HCT116 (cell line): ENCODE data around the gene LAMC2. TPM values are rescaled to one million over a fixed set of nuclear protein-coding genes. Genes with fewer than 3 reads are reported as not detected.

ENCODE experiments used
- ATAC-seq: fragments of 200-7000 bp; cut with Tn5 transposase; 2 replicates; pipeline ENCODE4 v1.9.1; 2020; ENCODE audit warnings: mild to moderate bottlenecking, moderate library complexity
- BruUV-seq: library from RNA; stranded (reverse); fragments of 400-500 nt; replicated peaks from 2 replicates; lab custom pipeline; 2021; lab: Mats Ljungman, UMichigan
- CTCF ChIA-PET: fragments of 300-600 bp; sonication (Branson Sonifier 250); formaldehyde crosslinking; loops from one replicate; lab custom pipeline; 2021; ENCODE audit warnings: antibody characterized with exemption; lab: Charles Lee
- POLR2A ChIA-PET: fragments of 300-600, 350-600 bp; sonication (Branson Sonifier 250); formaldehyde crosslinking; loops from one replicate; lab custom pipeline; 2021; ENCODE audit warnings: antibody characterized with exemption; lab: Charles Lee
- RAD21 ChIA-PET, 2 experiments: fragments of 300-600 bp; sonication (Branson Sonifier 250); formaldehyde crosslinking; loops; one replicate each; lab custom pipeline; 2023; ENCODE audit warnings: low total read pairs in 2 of 2; ENCODE audit not compliant: uncharacterized antibody in 2 of 2, unreplicated experiment in 2 of 2, low non-redundant PET in 1 of 2; lab: Charles Lee
- DNase-seq: peaks from one replicate; pipeline ENCODE4 v3.0.0-alpha.2; 2010; ENCODE audit warnings: low read depth, low spot score
- H2AFZ ChIP-seq: fragments of 200-600 bp; shearing (Covaris generic), sonication (generic); 2 replicates; pipeline ENCODE4 v1.6.1; 2017; ENCODE audit warnings: low read depth, mixed run types, mixed read lengths, antibody characterized with exemption, low read length; ENCODE audit not compliant: poor library complexity, severe bottlenecking
- H3K27ac ChIP-seq: 2 replicates; pipeline ENCODE4 v1.5.1; 2012; ENCODE audit warnings: low read depth, low read length
- H3K27me3 ChIP-seq: fragments of 200-600 bp; sonication (generic); 2 replicates; pipeline ENCODE4 v1.6.1; 2016; ENCODE audit warnings: mixed run types, low read length, mixed read lengths; ENCODE audit not compliant: insufficient read depth
- H3K36me3 ChIP-seq, 2 experiments: fragments of 200-500 bp in 1 of 2; fragments of 200-600 bp in 1 of 2; sonication (Bioruptor generic) in 1 of 2; sonication (generic) in 1 of 2; 2 replicates each; pipeline versions ENCODE4 v1.5.1 to v1.6.1; 2014 to 2016; ENCODE audit warnings: low read length in 2 of 2, inconsistent platforms in 1 of 2, mixed read lengths in 1 of 2, mixed run types in 1 of 2; ENCODE audit not compliant: insufficient read depth in 2 of 2, control insufficient read depth in 1 of 2
- H3K4me1 ChIP-seq, 2 experiments: fragments of 200-600 bp in 1 of 2; sonication (generic) in 1 of 2; 2 replicates each; pipeline versions ENCODE4 v1.5.1 to v1.6.1; 2012 to 2017; ENCODE audit warnings: low read length in 2 of 2, inconsistent platforms in 1 of 2, mild to moderate bottlenecking in 1 of 2, mixed read lengths in 1 of 2, mixed run types in 1 of 2, moderate library complexity in 1 of 2; ENCODE audit not compliant: insufficient read depth in 2 of 2, control insufficient read depth in 1 of 2
- H3K4me2 ChIP-seq: fragments of 200-600 bp; sonication (generic); 2 replicates; pipeline ENCODE4 v1.6.1; 2017; ENCODE audit warnings: mixed run types, low read length, mixed read lengths
- H3K4me3 ChIP-seq, 2 experiments: fragments of 200-600 bp in 1 of 2; sonication (generic) in 1 of 2; replicated peaks in 1 of 2; 2 replicates each; pipeline ENCODE4 v1.5.1; 2011 to 2016; ENCODE audit warnings: low read length in 2 of 2, control low read depth in 1 of 2, low read depth in 1 of 2, mild to moderate bottlenecking in 1 of 2, mixed read lengths in 1 of 2, mixed run types in 1 of 2
- H3K79me2 ChIP-seq: fragments of 200-600 bp; sonication (generic); 2 replicates; pipeline ENCODE4 v1.6.1; 2017; ENCODE audit warnings: mild to moderate bottlenecking, mixed run types, low read length, moderate library complexity, mixed read lengths; ENCODE audit not compliant: insufficient read depth
- H3K9ac ChIP-seq: fragments of 200-600 bp; sonication (generic); 2 replicates; pipeline ENCODE4 v1.6.1; 2016; ENCODE audit warnings: low read length, mixed read lengths
- H3K9me2 ChIP-seq: fragments of 200-600 bp; sonication (generic), shearing (Covaris generic); 2 replicates; pipeline ENCODE4 v1.6.1; 2017; ENCODE audit warnings: mixed run types, mild to moderate bottlenecking, moderate library complexity; ENCODE audit not compliant: insufficient read depth
- H3K9me3 ChIP-seq, 2 experiments: fragments of 200-500 bp in 1 of 2; fragments of 200-600 bp in 1 of 2; sonication (Bioruptor generic) in 1 of 2; sonication (generic) in 1 of 2; 2 replicates each; pipeline ENCODE4 v1.6.1; 2014 to 2017; ENCODE audit warnings: low read length in 2 of 2, mixed read lengths in 2 of 2, inconsistent platforms in 1 of 2, low read depth in 1 of 2, mild to moderate bottlenecking in 1 of 2, mixed run types in 1 of 2, moderate library complexity in 1 of 2; ENCODE audit not compliant: control insufficient read depth in 1 of 2, insufficient read depth in 1 of 2
- H4K20me1 ChIP-seq: fragments of 200-600 bp; sonication (generic), shearing (Covaris generic); 2 replicates; pipeline ENCODE4 v1.6.1; 2017; ENCODE audit warnings: mixed run types, mild to moderate bottlenecking, moderate library complexity; ENCODE audit not compliant: insufficient read depth
- ATF3 ChIP-seq: IDR thresholded peaks from 2 replicates; pipeline ENCODE4 v1.6.1; 2012
- CBX3 ChIP-seq: IDR thresholded peaks from 2 replicates; pipeline ENCODE4 v1.6.1; 2012; ENCODE audit warnings: low read depth
- ELF1 ChIP-seq: IDR thresholded peaks from 2 replicates; pipeline ENCODE4 v1.6.1; 2012; ENCODE audit warnings: low read depth, borderline replicate concordance
- EZH2 ChIP-seq: fragments of 200-600 bp; sonication (generic); IDR thresholded peaks from 2 replicates; pipeline ENCODE4 v1.6.1; 2017; ENCODE audit warnings: antibody characterized with exemption, mixed run types
- EZH2phosphoT487 ChIP-seq: fragments of 200-600 bp; IDR thresholded peaks from 2 replicates; pipeline ENCODE4 v1.6.1; 2018; ENCODE audit warnings: antibody characterized with exemption, borderline replicate concordance
- FOSL1 ChIP-seq: IDR thresholded peaks from 2 replicates; pipeline ENCODE4 v1.6.1; 2012; ENCODE audit warnings: low read depth
- JUND ChIP-seq: IDR thresholded peaks from 2 replicates; pipeline ENCODE4 v1.6.1; 2012
- POLR2A ChIP-seq: IDR thresholded peaks from 2 replicates; pipeline ENCODE4 v1.7.0; 2011; ENCODE audit warnings: borderline replicate concordance; ENCODE audit not compliant: insufficient read depth, insufficient read length; ENCODE audit errors: extremely low read depth
- POLR2AphosphoS5 ChIP-seq: IDR thresholded peaks from 2 replicates; pipeline ENCODE4 v1.6.1; 2011; ENCODE audit warnings: mild to moderate bottlenecking, low read depth, low read length, moderate library complexity
- SIN3A ChIP-seq: IDR thresholded peaks from 2 replicates; pipeline ENCODE4 v1.6.1; 2012; ENCODE audit warnings: low read depth
- SP1 ChIP-seq: IDR thresholded peaks from 2 replicates; pipeline ENCODE4 v1.6.1; 2012; ENCODE audit warnings: low read depth
- SRF ChIP-seq: IDR thresholded peaks from 2 replicates; pipeline ENCODE4 v1.6.1; 2012; ENCODE audit warnings: low read depth
- TCF7L2 ChIP-seq: IDR thresholded peaks from 2 replicates; pipeline ENCODE4 v1.7.0; 2011; ENCODE audit warnings: borderline replicate concordance, inconsistent platforms; ENCODE audit not compliant: insufficient read depth, insufficient read length; ENCODE audit errors: extremely low read depth
- ZBTB33 ChIP-seq: IDR thresholded peaks from 2 replicates; pipeline ENCODE4 v1.6.1; 2011; ENCODE audit warnings: mild to moderate bottlenecking, low read length, moderate library complexity; ENCODE audit not compliant: insufficient replicate concordance; ENCODE audit errors: extremely low read depth
- intact Hi-C: fragments of 100-400 bp; cut with micrococcal nuclease; formaldehyde crosslinking; loops from 2 replicates; pipeline ENCODE4 v1.10.0; 2022
- total RNA-seq: library from RNA; stranded (reverse); gene quantifications from one replicate; pipeline ENCODE4 v1.2.1, GENCODE V29; 2021; ENCODE audit not compliant: unreplicated experiment
- TF ChIP-seq, protein P1 (sequence below): IDR thresholded peaks from 2 replicates; pipeline ENCODE4 v1.6.1; 2012
- TF ChIP-seq, protein P2 (sequence below), 3 experiments: fragments of 200-600 bp in 1 of 3; sonication (generic) in 1 of 3; IDR thresholded peaks in 2 of 3; conservative IDR thresholded peaks in 1 of 3; 2 replicates each; pipeline ENCODE4 v1.5.1; 2012 to 2017; ENCODE audit warnings: low read depth in 2 of 3, low read length in 2 of 3, antibody characterized with exemption in 1 of 3, borderline replicate concordance in 1 of 3, control low read depth in 1 of 3, mild to moderate bottlenecking in 1 of 3, mixed read lengths in 1 of 3, mixed run types in 1 of 3, moderate library complexity in 1 of 3; ENCODE audit not compliant: insufficient read depth in 1 of 3

LAMC2 gene
- total RNA-seq, 1 experiment from 2014 or later, result 22.2 TPM

- H3K9me2 ChIP-seq, result no peaks in the 10 kb centered on the region
- TF ChIP-seq CBX3, result peak; percentile 67; the same call in 1 of the 2 replicates
- TF ChIP-seq, protein P1, sequence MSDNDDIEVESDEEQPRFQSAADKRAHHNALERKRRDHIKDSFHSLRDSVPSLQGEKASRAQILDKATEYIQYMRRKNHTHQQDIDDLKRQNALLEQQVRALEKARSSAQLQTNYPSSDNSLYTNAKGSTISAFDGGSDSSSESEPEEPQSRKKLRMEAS, result peak; percentile 87
- peak; percentile 83 for TF ChIP-seq JUND
- TF ChIP-seq SRF, result no peak
- no peak for TF ChIP-seq ELF1
- TF ChIP-seq, protein P2, sequence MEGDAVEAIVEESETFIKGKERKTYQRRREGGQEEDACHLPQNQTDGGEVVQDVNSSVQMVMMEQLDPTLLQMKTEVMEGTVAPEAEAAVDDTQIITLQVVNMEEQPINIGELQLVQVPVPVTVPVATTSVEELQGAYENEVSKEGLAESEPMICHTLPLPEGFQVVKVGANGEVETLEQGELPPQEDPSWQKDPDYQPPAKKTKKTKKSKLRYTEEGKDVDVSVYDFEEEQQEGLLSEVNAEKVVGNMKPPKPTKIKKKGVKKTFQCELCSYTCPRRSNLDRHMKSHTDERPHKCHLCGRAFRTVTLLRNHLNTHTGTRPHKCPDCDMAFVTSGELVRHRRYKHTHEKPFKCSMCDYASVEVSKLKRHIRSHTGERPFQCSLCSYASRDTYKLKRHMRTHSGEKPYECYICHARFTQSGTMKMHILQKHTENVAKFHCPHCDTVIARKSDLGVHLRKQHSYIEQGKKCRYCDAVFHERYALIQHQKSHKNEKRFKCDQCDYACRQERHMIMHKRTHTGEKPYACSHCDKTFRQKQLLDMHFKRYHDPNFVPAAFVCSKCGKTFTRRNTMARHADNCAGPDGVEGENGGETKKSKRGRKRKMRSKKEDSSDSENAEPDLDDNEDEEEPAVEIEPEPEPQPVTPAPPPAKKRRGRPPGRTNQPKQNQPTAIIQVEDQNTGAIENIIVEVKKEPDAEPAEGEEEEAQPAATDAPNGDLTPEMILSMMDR (IDR thresholded peaks at IDR 0.05 in 2 of 3, conservative IDR thresholded peaks at IDR 0.05 in 1 of 3; ENCODE audit: borderline replicate concordance in 1 of 3, insufficient read depth in 1 of 3, low read depth in 2 of 3, low read length in 2 of 3), result peak; percentile 54 to 95 (median 85); a peak in 5 of 6 replicates
- no peak for TF ChIP-seq EZH2phosphoT487
- TF ChIP-seq SIN3A, result peak; percentile 77; the same call in 1 of the 2 replicates
- peak; percentile 33; the same call in 1 of the 2 replicates for TF ChIP-seq POLR2AphosphoS5
- TF ChIP-seq TCF7L2, result peak; percentile 11
- TF ChIP-seq SP1, result peak; percentile 41; the same call in 1 of the 2 replicates
- no peak for TF ChIP-seq POLR2A
- TF ChIP-seq ATF3, result no peak
- TF ChIP-seq EZH2, result no peak
- no peak for TF ChIP-seq ZBTB33
- peak; percentile 77 for TF ChIP-seq FOSL1
- H3K9me3 ChIP-seq, result no peaks in the 10 kb centered on the region
- intact Hi-C loops, result loop anchor here (1.0 kb wide), 1 partner anchor 273 kb away; no protein-coding TSS in a partner anchor
- POLR2A ChIA-PET, result no interaction called here
- ATAC-seq (peak; percentile 86), DNase-seq (peak; percentile 62)
- H3K4me2 ChIP-seq, result peak overlapping the region; percentile 78
- H3K4me3 ChIP-seq, result peak overlapping the region; percentile 34 to 54
- H3K4me1 ChIP-seq, result peaks cover 23% of the 10 kb centered on the region in 2 experiments
- no peaks in the 10 kb centered on the region for H4K20me1 ChIP-seq
- peak overlapping the region; percentile 78 for H3K27ac ChIP-seq
- peak overlapping the region; percentile 38 for H3K9ac ChIP-seq
- no TSS peak for BruUV-seq
- RAD21 ChIA-PET, result interaction anchor here in 1 of 2 experiments (1.7 kb wide), 1 partner anchor 272 kb away, joined by 5 read pairs; no protein-coding TSS in a partner anchor
- no peaks in the 10 kb centered on the region for H3K36me3 ChIP-seq
- no peaks in the 10 kb centered on the region for H3K79me2 ChIP-seq
- CTCF ChIA-PET, result interaction anchor here (0.6 to 1.6 kb wide), 19 partner anchors 9 to 272 kb away, joined by 3 to 20 read pairs (median 4); no protein-coding TSS in a partner anchor
- no peaks in the 10 kb centered on the region for H3K27me3 ChIP-seq
- H2AFZ ChIP-seq, result peak overlapping the region; percentile 84
Measured at GRCh38 chr1:183234660-183235476, 48.8 kb downstream of the LAMC2 start.
